GM12878 (cell line): ENCODE measurements around the gene CHCHD3.

Experiments
- ATF2 ChIP-seq: IDR thresholded peaks from 2 replicates; pipeline ENCODE4 v1.6.1; 2012; ENCODE audit warnings: low read length, inconsistent platforms
- BCLAF1 ChIP-seq: fragments of 450-650 bp; IDR thresholded peaks from 2 replicates; pipeline ENCODE4 v1.6.1; 2017; ENCODE audit warnings: antibody characterized with exemption, mild to moderate bottlenecking, moderate library complexity
- CHD4 ChIP-seq: fragments of 200-600 bp; sonication (generic); IDR thresholded peaks from 2 replicates; pipeline ENCODE4 v1.6.1; 2016; ENCODE audit warnings: mild to moderate bottlenecking
- CTCF ChIP-seq, 3 experiments: IDR thresholded peaks in 2 of 3; conservative IDR thresholded peaks in 1 of 3; 2 replicates each; pipeline ENCODE4 v1.5.1; 2011; ENCODE audit warnings: low read depth in 3 of 3, low read length in 3 of 3, mild to moderate bottlenecking in 3 of 3, control low read depth in 2 of 3, moderate library complexity in 2 of 3, inconsistent platforms in 1 of 3, mixed read lengths in 1 of 3; ENCODE audit not compliant: control insufficient read depth in 2 of 3, insufficient read depth in 1 of 3; ENCODE audit errors: extremely low read depth in 1 of 3
- HDAC2 ChIP-seq: fragments of 200-600 bp; sonication (generic); IDR thresholded peaks from 2 replicates; pipeline ENCODE4 v1.6.1; 2017
- MTA2 ChIP-seq: fragments of 450-650 bp; IDR thresholded peaks from 2 replicates; pipeline ENCODE4 v1.6.1; 2016; ENCODE audit warnings: low read depth, mild to moderate bottlenecking, moderate library complexity
- NFIC ChIP-seq: IDR thresholded peaks from 2 replicates; pipeline ENCODE4 v1.6.1; 2012; ENCODE audit warnings: low read depth, mild to moderate bottlenecking, inconsistent platforms, low read length, moderate library complexity
- POLR2AphosphoS5 ChIP-seq: IDR thresholded peaks from 2 replicates; pipeline ENCODE4 v1.6.1; 2011; ENCODE audit warnings: mild to moderate bottlenecking, low read length, inconsistent platforms
- RAD51 ChIP-seq: fragments of 450-650 bp; IDR thresholded peaks from 2 replicates; pipeline ENCODE4 v1.6.1; 2016; ENCODE audit warnings: moderate library complexity, mild to moderate bottlenecking, inconsistent platforms
- ZNF274 ChIP-seq: IDR thresholded peaks from one replicate; pipeline ENCODE4 v1.8.0; 2011; ENCODE audit not compliant: insufficient read length, insufficient read depth
- TF ChIP-seq, protein P1 (sequence below): IDR thresholded peaks from 2 replicates; pipeline ENCODE4 v1.6.1; 2012; ENCODE audit warnings: mild to moderate bottlenecking, low read depth, low read length

GRCh38 chr7:132819648-132820047 is 262.2 kb downstream of the CHCHD3 start:
- TF ChIP-seq CTCF (IDR thresholded peaks at IDR 0.05 in 2 of 3, conservative IDR thresholded peaks at IDR 0.05 in 1 of 3; ENCODE audit: control insufficient read depth in 2 of 3, extremely low read depth in 1 of 3, insufficient read depth in 1 of 3, low read depth in 3 of 3, low read length in 3 of 3) (no peak), BCLAF1 (no peak), MTA2 (no peak), POLR2AphosphoS5 (no peak), CHD4 (no peak), ATF2 (no peak), ZNF274 (no peak), RAD51 (no peak), NFIC (no peak), HDAC2 (no peak)
- TF ChIP-seq, protein P1, sequence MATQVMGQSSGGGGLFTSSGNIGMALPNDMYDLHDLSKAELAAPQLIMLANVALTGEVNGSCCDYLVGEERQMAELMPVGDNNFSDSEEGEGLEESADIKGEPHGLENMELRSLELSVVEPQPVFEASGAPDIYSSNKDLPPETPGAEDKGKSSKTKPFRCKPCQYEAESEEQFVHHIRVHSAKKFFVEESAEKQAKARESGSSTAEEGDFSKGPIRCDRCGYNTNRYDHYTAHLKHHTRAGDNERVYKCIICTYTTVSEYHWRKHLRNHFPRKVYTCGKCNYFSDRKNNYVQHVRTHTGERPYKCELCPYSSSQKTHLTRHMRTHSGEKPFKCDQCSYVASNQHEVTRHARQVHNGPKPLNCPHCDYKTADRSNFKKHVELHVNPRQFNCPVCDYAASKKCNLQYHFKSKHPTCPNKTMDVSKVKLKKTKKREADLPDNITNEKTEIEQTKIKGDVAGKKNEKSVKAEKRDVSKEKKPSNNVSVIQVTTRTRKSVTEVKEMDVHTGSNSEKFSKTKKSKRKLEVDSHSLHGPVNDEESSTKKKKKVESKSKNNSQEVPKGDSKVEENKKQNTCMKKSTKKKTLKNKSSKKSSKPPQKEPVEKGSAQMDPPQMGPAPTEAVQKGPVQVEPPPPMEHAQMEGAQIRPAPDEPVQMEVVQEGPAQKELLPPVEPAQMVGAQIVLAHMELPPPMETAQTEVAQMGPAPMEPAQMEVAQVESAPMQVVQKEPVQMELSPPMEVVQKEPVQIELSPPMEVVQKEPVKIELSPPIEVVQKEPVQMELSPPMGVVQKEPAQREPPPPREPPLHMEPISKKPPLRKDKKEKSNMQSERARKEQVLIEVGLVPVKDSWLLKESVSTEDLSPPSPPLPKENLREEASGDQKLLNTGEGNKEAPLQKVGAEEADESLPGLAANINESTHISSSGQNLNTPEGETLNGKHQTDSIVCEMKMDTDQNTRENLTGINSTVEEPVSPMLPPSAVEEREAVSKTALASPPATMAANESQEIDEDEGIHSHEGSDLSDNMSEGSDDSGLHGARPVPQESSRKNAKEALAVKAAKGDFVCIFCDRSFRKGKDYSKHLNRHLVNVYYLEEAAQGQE = no peak
